ENCODE results near the gene LSM12.
"Not testable (repeated sequence)": the region's sequence is repeated elsewhere in the genome, so short reads cannot be mapped to it uniquely, and the experiment has no call there.

Gene LSM12

DNA sequence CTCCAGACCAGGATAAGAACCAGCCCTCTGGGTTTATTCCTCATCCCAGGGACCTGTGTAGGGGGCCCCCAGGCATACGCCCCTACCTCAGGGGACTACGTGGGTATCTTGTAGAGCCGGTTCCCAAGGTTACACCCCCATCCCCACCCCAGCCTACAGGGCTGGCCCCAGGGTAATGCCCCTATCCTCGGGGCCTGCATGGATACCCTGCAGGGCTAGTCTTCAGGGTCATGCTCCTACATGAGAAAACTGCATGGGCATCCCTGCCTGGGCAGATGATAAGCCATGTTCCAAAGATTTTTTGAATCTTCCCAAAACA lies 42.8 kb upstream of the LSM12 start:
- Histone ChIP-seq H3K27ac (ENCODE audit: insufficient read depth, low read length, poor library complexity, severe bottlenecking) (no peak overlapping the region), H3K4me1 (ENCODE audit: control insufficient read depth, insufficient read depth, low read length, poor library complexity, severe bottlenecking) (peaks cover 12% of the 10 kb centered on the region)

GRCh38 chr17:44108440-44109311 lies 42.2 kb upstream of the LSM12 start:
- H3K27me3 ChIP-seq (replicated peaks; ENCODE audit: control insufficient read depth, insufficient read depth, low read length, poor library complexity, severe bottlenecking), result no peaks in the 10 kb centered on the region
- H3K36me3 ChIP-seq (ENCODE audit: control insufficient read depth, insufficient read depth, low read length), result peaks cover 12% of the 10 kb centered on the region
- no peak overlapping the region for H3K27ac ChIP-seq (ENCODE audit: insufficient read depth, low read length, poor library complexity, severe bottlenecking)
- DNase-seq, result no peak
- H3K9me3 ChIP-seq (ENCODE audit: control insufficient read depth, low read length), result no peaks in the 10 kb centered on the region
- peaks cover 12% of the 10 kb centered on the region for H3K4me1 ChIP-seq (ENCODE audit: control insufficient read depth, insufficient read depth, low read length, poor library complexity, severe bottlenecking)
- no peak overlapping the region for H3K4me3 ChIP-seq (ENCODE audit: insufficient read depth, low read depth, low read length, poor library complexity, severe bottlenecking)

More for the DNA sequence above, 42.8 kb upstream of the LSM12 start:
- Histone ChIP-seq H3K27me3 (replicated peaks; ENCODE audit: control insufficient read depth, insufficient read depth, low read length, poor library complexity, severe bottlenecking) (no peaks in the 10 kb centered on the region), H3K36me3 (ENCODE audit: control insufficient read depth, insufficient read depth, low read length) (peaks cover 13% of the 10 kb centered on the region), H3K4me3 (ENCODE audit: insufficient read depth, low read depth, low read length, poor library complexity, severe bottlenecking) (no peak overlapping the region), H3K9me3 (ENCODE audit: control insufficient read depth, low read length) (no peaks in the 10 kb centered on the region)
- DNase-seq, result no peak

DNA sequence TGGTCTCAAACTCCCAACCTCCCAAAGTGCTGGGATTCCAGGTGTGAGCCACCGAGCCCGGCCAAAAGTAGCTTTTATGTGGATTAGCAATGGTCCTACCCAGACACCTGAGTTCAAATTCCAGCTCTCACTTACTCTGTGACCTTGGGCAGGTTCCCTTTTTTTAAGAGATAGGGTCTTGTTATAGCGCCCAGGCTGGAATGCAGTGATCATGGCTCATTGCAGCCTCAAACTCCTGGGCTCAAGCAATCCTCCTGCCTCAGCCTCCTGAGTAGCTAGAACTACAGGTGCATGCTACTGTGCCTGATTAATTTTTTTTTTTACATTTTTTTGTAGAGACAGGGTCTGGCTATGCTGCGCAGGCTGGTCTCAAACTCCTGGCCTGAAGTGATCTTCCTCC lies 40.3 kb upstream of the LSM12 start:
- no peaks in the 10 kb centered on the region for H3K27me3 ChIP-seq (replicated peaks; ENCODE audit: control insufficient read depth, insufficient read depth, low read length, poor library complexity, severe bottlenecking)
- peaks cover 10% of the 10 kb centered on the region for H3K4me1 ChIP-seq (ENCODE audit: control insufficient read depth, insufficient read depth, low read length, poor library complexity, severe bottlenecking)
- no peak overlapping the region for H3K27ac ChIP-seq (ENCODE audit: insufficient read depth, low read length, poor library complexity, severe bottlenecking)
- H3K36me3 ChIP-seq (ENCODE audit: control insufficient read depth, insufficient read depth, low read length), result peaks cover 12% of the 10 kb centered on the region
- H3K4me3 ChIP-seq (ENCODE audit: insufficient read depth, low read depth, low read length, poor library complexity, severe bottlenecking), result no peak overlapping the region
- H3K9me3 ChIP-seq (ENCODE audit: control insufficient read depth, low read length), result no peaks in the 10 kb centered on the region
- no peak for DNase-seq

DNA sequence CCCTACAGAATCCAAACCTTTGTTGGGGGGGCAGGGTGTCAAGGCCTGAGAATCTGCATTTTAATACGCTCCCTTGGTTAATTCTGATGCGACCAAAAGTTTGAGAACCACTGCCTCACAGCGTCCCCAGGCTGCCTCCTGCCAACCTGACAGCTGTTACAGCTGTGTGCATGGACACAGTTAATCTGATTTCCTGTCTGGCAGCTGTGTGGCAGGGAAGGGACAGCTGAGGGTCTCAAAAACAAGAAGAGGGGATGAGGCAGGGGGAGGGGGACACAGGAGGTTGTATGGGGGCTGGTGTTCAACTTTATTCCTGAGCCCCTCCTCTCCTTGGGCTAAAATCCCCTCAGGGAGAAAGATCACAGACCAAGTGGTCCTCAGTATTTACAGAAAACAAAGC lies 39.5 kb upstream of the LSM12 start:
- Histone ChIP-seq H3K27me3 (replicated peaks; ENCODE audit: control insufficient read depth, insufficient read depth, low read length, poor library complexity, severe bottlenecking) (no peaks in the 10 kb centered on the region), H3K4me3 (ENCODE audit: insufficient read depth, low read depth, low read length, poor library complexity, severe bottlenecking) (no peak overlapping the region), H3K27ac (ENCODE audit: insufficient read depth, low read length, poor library complexity, severe bottlenecking) (no peak overlapping the region), H3K9me3 (ENCODE audit: control insufficient read depth, low read length) (no peaks in the 10 kb centered on the region), H3K36me3 (ENCODE audit: control insufficient read depth, insufficient read depth, low read length) (peaks cover 12% of the 10 kb centered on the region), H3K4me1 (ENCODE audit: control insufficient read depth, insufficient read depth, low read length, poor library complexity, severe bottlenecking) (peaks cover 2% of the 10 kb centered on the region)
- DNase-seq, result no peak

DNA sequence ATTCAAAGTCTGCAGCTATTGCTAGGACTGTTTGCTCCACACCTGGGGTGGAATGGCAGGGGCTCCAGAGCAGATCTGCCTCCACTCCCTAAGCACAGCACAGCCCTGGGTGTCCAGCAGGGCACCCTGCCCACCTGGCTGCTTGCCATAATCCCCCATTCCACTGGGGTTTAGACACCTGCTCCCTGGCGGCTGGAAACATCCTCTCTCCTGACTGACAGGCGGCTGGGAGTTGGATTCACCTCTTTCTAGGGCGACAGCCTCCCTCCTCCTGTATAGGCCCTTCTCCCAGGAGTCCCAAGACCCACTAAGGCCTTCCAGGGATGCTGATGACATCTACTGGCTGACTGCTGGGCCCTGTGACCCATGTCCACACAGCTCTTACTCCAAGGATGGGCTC lies 39.0 kb upstream of the LSM12 start:
- Histone ChIP-seq H3K4me1 (ENCODE audit: control insufficient read depth, insufficient read depth, low read length, poor library complexity, severe bottlenecking) (no peaks in the 10 kb centered on the region), H3K27ac (ENCODE audit: insufficient read depth, low read length, poor library complexity, severe bottlenecking) (no peak overlapping the region), H3K36me3 (ENCODE audit: control insufficient read depth, insufficient read depth, low read length) (peaks cover 12% of the 10 kb centered on the region), H3K4me3 (ENCODE audit: insufficient read depth, low read depth, low read length, poor library complexity, severe bottlenecking) (no peak overlapping the region), H3K27me3 (replicated peaks; ENCODE audit: control insufficient read depth, insufficient read depth, low read length, poor library complexity, severe bottlenecking) (no peaks in the 10 kb centered on the region), H3K9me3 (ENCODE audit: control insufficient read depth, low read length) (no peaks in the 10 kb centered on the region)
- DNase-seq, result no peak

GRCh38 chr17:44102849-44103622 lies 36.6 kb upstream of the LSM12 start:
- no peak overlapping the region for H3K27ac ChIP-seq (ENCODE audit: insufficient read depth, low read length, poor library complexity, severe bottlenecking)
- DNase-seq, result no peak
- no peak overlapping the region for H3K4me3 ChIP-seq (ENCODE audit: insufficient read depth, low read depth, low read length, poor library complexity, severe bottlenecking)
- no peaks in the 10 kb centered on the region for H3K27me3 ChIP-seq (replicated peaks; ENCODE audit: control insufficient read depth, insufficient read depth, low read length, poor library complexity, severe bottlenecking)
- peaks cover 6% of the 10 kb centered on the region for H3K36me3 ChIP-seq (ENCODE audit: control insufficient read depth, insufficient read depth, low read length)
- H3K4me1 ChIP-seq (ENCODE audit: control insufficient read depth, insufficient read depth, low read length, poor library complexity, severe bottlenecking), result no peaks in the 10 kb centered on the region
- no peaks in the 10 kb centered on the region for H3K9me3 ChIP-seq (ENCODE audit: control insufficient read depth, low read length)

DNA sequence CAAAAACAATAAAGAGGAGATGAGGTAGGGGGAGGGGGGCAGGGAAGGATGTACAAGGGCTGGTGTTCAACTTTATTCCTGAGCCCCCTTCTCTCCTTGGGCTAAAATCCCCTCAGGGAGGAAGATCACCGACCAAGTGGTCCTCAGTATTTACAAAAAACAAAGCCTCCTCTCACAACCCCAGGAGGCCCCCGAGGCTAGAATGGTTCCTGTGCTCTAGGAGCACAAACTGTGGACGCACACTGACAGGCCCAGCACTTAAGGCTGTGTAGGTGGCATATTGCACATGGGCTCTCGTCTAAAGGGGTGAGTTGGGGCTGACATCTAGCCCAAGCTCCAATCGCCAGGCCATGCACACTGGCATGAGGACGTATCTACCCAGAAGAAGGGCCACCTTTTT lies 35.4 kb upstream of the LSM12 start:
- H3K36me3 ChIP-seq (ENCODE audit: control insufficient read depth, insufficient read depth, low read length), result not testable (repeated sequence)

DNA sequence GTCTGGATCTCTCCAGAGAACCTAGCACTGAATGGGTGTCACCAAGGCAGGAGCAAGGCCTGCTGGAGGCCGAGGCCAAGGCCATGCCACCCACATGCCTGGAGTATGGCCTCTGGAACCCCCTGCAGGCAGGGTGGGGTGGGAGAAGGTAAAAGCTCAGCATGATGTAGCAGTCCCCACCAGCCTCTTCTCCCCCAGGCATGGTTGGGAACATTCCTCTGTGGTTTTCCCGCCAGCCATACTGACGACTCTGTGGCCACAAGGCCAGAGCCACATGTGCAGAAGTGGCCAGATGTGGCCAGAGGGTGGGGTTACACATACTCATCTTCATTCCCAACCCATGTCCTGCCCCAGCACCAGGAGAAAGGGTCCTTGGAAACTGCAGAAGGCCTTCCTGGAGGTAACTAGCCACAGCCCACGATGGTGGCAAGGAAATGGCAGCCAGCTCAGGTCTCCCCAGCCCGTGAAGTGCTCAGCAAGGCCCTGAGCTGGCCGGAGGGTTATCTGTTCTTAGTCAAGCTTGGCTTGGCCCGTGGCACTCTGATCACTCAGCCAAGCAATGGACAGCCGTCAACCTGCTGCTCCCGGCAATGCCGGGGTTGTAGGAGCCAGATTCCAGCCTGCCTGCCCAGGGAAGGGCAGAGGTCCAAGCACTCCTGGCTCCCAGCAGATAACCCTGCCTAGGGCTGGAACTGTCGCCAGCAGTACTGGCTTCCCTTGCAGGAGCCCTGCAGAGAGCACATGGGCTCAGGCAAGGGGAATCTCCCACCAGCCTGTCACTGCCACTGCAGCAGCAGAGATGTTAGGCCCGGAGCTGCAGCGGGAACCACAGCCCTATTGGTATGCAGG lies 30.9 kb upstream of the LSM12 start:
- no peak for DNase-seq
- Histone ChIP-seq H3K9me3 (ENCODE audit: control insufficient read depth, low read length) (no peaks in the 10 kb centered on the region), H3K27me3 (replicated peaks; ENCODE audit: control insufficient read depth, insufficient read depth, low read length, poor library complexity, severe bottlenecking) (no peaks in the 10 kb centered on the region), H3K4me3 (ENCODE audit: insufficient read depth, low read depth, low read length, poor library complexity, severe bottlenecking) (no peak overlapping the region), H3K4me1 (ENCODE audit: control insufficient read depth, insufficient read depth, low read length, poor library complexity, severe bottlenecking) (peaks cover 3% of the 10 kb centered on the region), H3K36me3 (ENCODE audit: control insufficient read depth, insufficient read depth, low read length) (peaks cover 2% of the 10 kb centered on the region), H3K27ac (ENCODE audit: insufficient read depth, low read length, poor library complexity, severe bottlenecking) (no peak overlapping the region)

More for the DNA sequence above, 35.4 kb upstream of the LSM12 start:
- not testable (repeated sequence) for H3K9me3 ChIP-seq (ENCODE audit: control insufficient read depth, low read length); DNase-seq; H3K4me3 ChIP-seq (ENCODE audit: insufficient read depth, low read depth, low read length, poor library complexity, severe bottlenecking); H3K4me1 ChIP-seq (ENCODE audit: control insufficient read depth, insufficient read depth, low read length, poor library complexity, severe bottlenecking); H3K27ac ChIP-seq (ENCODE audit: insufficient read depth, low read length, poor library complexity, severe bottlenecking); H3K27me3 ChIP-seq (replicated peaks; ENCODE audit: control insufficient read depth, insufficient read depth, low read length, poor library complexity, severe bottlenecking)

DNA sequence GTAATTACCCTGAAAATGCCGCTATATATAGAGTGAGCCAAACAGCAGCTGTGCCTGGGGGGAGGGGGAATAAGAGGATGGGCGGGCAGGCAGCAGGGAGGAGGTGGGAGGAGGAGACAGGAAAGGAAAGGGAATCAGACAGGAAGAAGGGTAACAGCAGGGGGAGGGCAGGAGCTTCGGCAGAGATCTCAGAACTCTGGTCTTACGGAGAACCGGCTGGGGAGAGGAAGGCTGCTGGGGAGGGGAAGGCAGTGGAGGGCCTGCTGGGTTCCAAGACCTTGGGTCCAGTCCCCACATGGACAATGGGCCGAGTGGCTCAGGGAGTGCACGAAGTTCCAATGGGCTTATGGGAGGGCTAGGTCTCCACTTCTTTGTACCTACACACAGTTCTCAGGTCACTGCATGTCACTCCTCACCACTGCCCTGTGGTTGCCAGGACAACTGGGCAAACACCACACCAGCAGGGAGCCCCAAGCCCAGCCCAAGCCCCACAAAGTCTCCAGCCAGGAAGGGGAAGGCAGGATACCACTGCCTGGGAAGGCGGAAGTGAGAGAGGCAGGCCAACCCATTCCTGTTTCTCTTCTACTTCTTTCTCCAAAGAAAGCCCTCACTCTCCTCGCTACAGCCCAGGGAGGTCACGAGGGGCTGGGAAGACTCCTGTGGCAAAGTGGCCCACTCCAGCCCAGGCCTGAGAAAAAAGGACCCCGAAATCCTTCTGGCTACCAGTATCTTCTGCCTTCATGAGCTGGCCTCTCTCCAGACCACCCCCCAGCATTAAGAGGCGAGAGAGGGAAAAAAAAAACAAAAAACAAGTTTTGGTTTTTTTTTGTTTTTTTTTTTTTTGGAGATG lies 29.4 kb upstream of the LSM12 start:
- H3K36me3 ChIP-seq (ENCODE audit: control insufficient read depth, insufficient read depth, low read length), result peaks cover 17% of the 10 kb centered on the region
- no peak for DNase-seq
- H3K27ac ChIP-seq (ENCODE audit: insufficient read depth, low read length, poor library complexity, severe bottlenecking), result no peak overlapping the region
- H3K27me3 ChIP-seq (replicated peaks; ENCODE audit: control insufficient read depth, insufficient read depth, low read length, poor library complexity, severe bottlenecking), result no peaks in the 10 kb centered on the region
- no peak overlapping the region for H3K4me3 ChIP-seq (ENCODE audit: insufficient read depth, low read depth, low read length, poor library complexity, severe bottlenecking)
- no peaks in the 10 kb centered on the region for H3K9me3 ChIP-seq (ENCODE audit: control insufficient read depth, low read length)
- peaks cover 3% of the 10 kb centered on the region for H3K4me1 ChIP-seq (ENCODE audit: control insufficient read depth, insufficient read depth, low read length, poor library complexity, severe bottlenecking)

All from effector memory CD4-positive, alpha-beta T cell (primary cell).